Stimulated activated effector memory CD8-positive, alpha-beta T cell treated with anti-CD3 and anti-CD28 coated beads, Interleukin-12 subunit alpha, Interleukin-12 subunit beta, amount 100 ng/mL, for 72 hours (primary cell): Measurements from ENCODE around the gene EMC8.

Experiments
- ATAC-seq: fragments of 150-1000 bp; cut with Tn5 transposase; 2 replicates; pipeline ENCODE4 v1.10.0; 2021
- DNase-seq, 2 donors: peaks; one replicate each; pipeline ENCODE4 v3.0.0; 2021 to 2022; ENCODE audit warnings: low spot score in 2 of 2
- H3K27ac Mint-ChIP-seq: one replicate; pipeline ENCODE4 v1.8.0; 2022; ENCODE audit warnings: mild to moderate bottlenecking, mixed read lengths
- H3K36me3 Mint-ChIP-seq: one replicate; pipeline ENCODE4 v1.8.0; 2022; ENCODE audit warnings: mild to moderate bottlenecking, mixed read lengths
- H3K4me1 Mint-ChIP-seq: one replicate; pipeline ENCODE4 v1.8.0; 2022; ENCODE audit warnings: mixed read lengths
- H3K4me3 Mint-ChIP-seq: one replicate; pipeline ENCODE4 v1.8.0; 2022; ENCODE audit warnings: mild to moderate bottlenecking, mixed read lengths
- H3K9me3 Mint-ChIP-seq: one replicate; pipeline ENCODE4 v1.8.0; 2022; ENCODE audit warnings: mixed read lengths

EMC8 gene

GRCh38 chr16:85799497-85800320 is at the start of gene EMC8, which contains the start of gene COX4I1:
Gene EMC8 (minus strand): TSS chr16:85799544. CDS start chr16:85799295, 249 bp downstream.
Gene COX4I1 (plus strand): TSS chr16:85799695. CDS start chr16:85801206, 1,511 bp downstream.
- Mint-ChIP-seq H3K27ac (peak within 1 kb of the TSS; percentile 95), H3K36me3 (peaks cover 67% of the 10 kb centered on the region), H3K4me1 (peaks cover 56% of the 10 kb centered on the region), H3K4me3 (peak within 1 kb of the TSS; percentile 82), H3K9me3 (no peaks in the 10 kb centered on the region)
- DNase-seq: peak; percentile 92 to 96
- ATAC-seq: peak; percentile 94

GRCh38 chr16:85848986-85849385 is 49.6 kb upstream of the EMC8 start:
- Mint-ChIP-seq H3K4me3 (no peak overlapping the region), H3K9me3 (no peaks in the 10 kb centered on the region), H3K4me1 (peaks cover 26% of the 10 kb centered on the region), H3K36me3 (peaks cover 6% of the 10 kb centered on the region), H3K27ac (no peak overlapping the region)
- no peak for DNase-seq
- ATAC-seq: no peak

GRCh38 chr16:85847681-85848601 is 48.6 kb upstream of the EMC8 start:
- no peak for DNase-seq
- Mint-ChIP-seq H3K4me1 (peaks cover 26% of the 10 kb centered on the region), H3K4me3 (no peak overlapping the region), H3K36me3 (peaks cover 3% of the 10 kb centered on the region), H3K9me3 (no peaks in the 10 kb centered on the region), H3K27ac (no peak overlapping the region)
- no peak for ATAC-seq

- no peak for ATAC-seq
- Mint-ChIP-seq H3K9me3 (no peaks in the 10 kb centered on the region), H3K36me3 (no peaks in the 10 kb centered on the region), H3K4me3 (no peak overlapping the region), H3K4me1 (peaks cover 26% of the 10 kb centered on the region), H3K27ac (no peak overlapping the region)
- no peak for DNase-seq
Observed at GRCh38 chr16:85847036-85847435, 47.7 kb upstream of the EMC8 start.

- H3K9me3 Mint-ChIP-seq: no peaks in the 10 kb centered on the region
- no peaks in the 10 kb centered on the region for H3K36me3 Mint-ChIP-seq
- peaks cover 26% of the 10 kb centered on the region for H3K4me1 Mint-ChIP-seq
- no peak for ATAC-seq
- H3K27ac Mint-ChIP-seq: no peak overlapping the region
- DNase-seq: no peak
- H3K4me3 Mint-ChIP-seq: no peak overlapping the region
Observed at GRCh38 chr16:85846461-85846860, 47.1 kb upstream of the EMC8 start.

- Mint-ChIP-seq H3K4me1 (peaks cover 26% of the 10 kb centered on the region), H3K27ac (no peak overlapping the region), H3K36me3 (no peaks in the 10 kb centered on the region), H3K9me3 (no peaks in the 10 kb centered on the region), H3K4me3 (no peak overlapping the region)
- ATAC-seq (no peak), DNase-seq (no peak)
Observed at GRCh38 chr16:85845266-85845665, 45.9 kb upstream of the EMC8 start.

GRCh38 chr16:85844786-85845185 is 45.4 kb upstream of the EMC8 start:
- Mint-ChIP-seq H3K4me3 (no peak overlapping the region), H3K9me3 (no peaks in the 10 kb centered on the region), H3K36me3 (no peaks in the 10 kb centered on the region), H3K4me1 (peaks cover 26% of the 10 kb centered on the region), H3K27ac (no peak overlapping the region)
- no peak for DNase-seq
- ATAC-seq: no peak

GRCh38 chr16:85844169-85844481 is 44.8 kb upstream of the EMC8 start:
- H3K4me1 Mint-ChIP-seq: peaks cover 26% of the 10 kb centered on the region
- ATAC-seq: no peak
- no peak for DNase-seq
- no peak overlapping the region for H3K4me3 Mint-ChIP-seq
- H3K27ac Mint-ChIP-seq: no peak overlapping the region
- no peaks in the 10 kb centered on the region for H3K36me3 Mint-ChIP-seq
- H3K9me3 Mint-ChIP-seq: no peaks in the 10 kb centered on the region

- H3K36me3 Mint-ChIP-seq: no peaks in the 10 kb centered on the region
- H3K9me3 Mint-ChIP-seq: no peaks in the 10 kb centered on the region
- DNase-seq (no peak), ATAC-seq (no peak)
- H3K4me1 Mint-ChIP-seq: peaks cover 26% of the 10 kb centered on the region
- no peak overlapping the region for H3K4me3 Mint-ChIP-seq
- H3K27ac Mint-ChIP-seq: no peak overlapping the region
Observed at GRCh38 chr16:85843471-85844168, 44.3 kb upstream of the EMC8 start.

- DNase-seq (no peak), ATAC-seq (no peak)
- H3K27ac Mint-ChIP-seq: no peak overlapping the region
- H3K4me1 Mint-ChIP-seq: peaks cover 21% of the 10 kb centered on the region
- no peak overlapping the region for H3K4me3 Mint-ChIP-seq
- no peaks in the 10 kb centered on the region for H3K9me3 Mint-ChIP-seq
- no peaks in the 10 kb centered on the region for H3K36me3 Mint-ChIP-seq
Observed at GRCh38 chr16:85842848-85843247, 43.5 kb upstream of the EMC8 start.

GRCh38 chr16:85842435-85842834 is 43.1 kb upstream of the EMC8 start:
- H3K4me3 Mint-ChIP-seq: no peak overlapping the region
- no peak overlapping the region for H3K27ac Mint-ChIP-seq
- no peak for DNase-seq
- H3K4me1 Mint-ChIP-seq: peaks cover 17% of the 10 kb centered on the region
- ATAC-seq: no peak
- no peaks in the 10 kb centered on the region for H3K9me3 Mint-ChIP-seq
- H3K36me3 Mint-ChIP-seq: no peaks in the 10 kb centered on the region

GRCh38 chr16:85840801-85841200 is 41.5 kb upstream of the EMC8 start:
- Mint-ChIP-seq H3K4me3 (no peak overlapping the region), H3K9me3 (no peaks in the 10 kb centered on the region), H3K27ac (no peak overlapping the region), H3K4me1 (peaks cover 8% of the 10 kb centered on the region), H3K36me3 (no peaks in the 10 kb centered on the region)
- ATAC-seq (no peak), DNase-seq (no peak)

GRCh38 chr16:85840395-85840794 is 41.1 kb upstream of the EMC8 start:
- no peak for DNase-seq
- Mint-ChIP-seq H3K4me1 (peaks cover 8% of the 10 kb centered on the region), H3K36me3 (no peaks in the 10 kb centered on the region), H3K4me3 (no peak overlapping the region), H3K9me3 (no peaks in the 10 kb centered on the region), H3K27ac (no peak overlapping the region)
- ATAC-seq: no peak

GRCh38 chr16:85839681-85840240 is 40.4 kb upstream of the EMC8 start:
- Mint-ChIP-seq H3K9me3 (no peaks in the 10 kb centered on the region), H3K4me3 (no peak overlapping the region), H3K4me1 (peaks cover 4% of the 10 kb centered on the region), H3K27ac (no peak overlapping the region), H3K36me3 (no peaks in the 10 kb centered on the region)
- DNase-seq: no peak
- ATAC-seq: no peak
